BE2C (cell line): ENCODE measurements around the gene CHKB.
"Not testable (repeated sequence)": the region's sequence is repeated elsewhere in the genome, so short reads cannot be mapped to it uniquely, and the experiment has no call there.

Experiments
- DNase-seq: peaks from one replicate; pipeline ENCODE4 v3.0.0-alpha.2; 2020
- H3K27me3 ChIP-seq: fragments of 250-450 bp; sonication (Bioruptor Pico); 2 replicates; pipeline ENCODE4 v1.5.1; 2020; ENCODE audit warnings: mild to moderate bottlenecking
- H3K36me3 ChIP-seq: fragments of 250-450 bp; sonication (Bioruptor Pico); 2 replicates; pipeline ENCODE4 v1.5.1; 2020; ENCODE audit warnings: mild to moderate bottlenecking
- H3K4me1 ChIP-seq: fragments of 250-450 bp; sonication (Bioruptor Pico); 2 replicates; pipeline ENCODE4 v1.5.1; 2020
- H3K4me3 ChIP-seq: 2 replicates; pipeline ENCODE4 v1.5.1; 2011; ENCODE audit warnings: low read depth, low read length
- H3K9me3 ChIP-seq: fragments of 250-450 bp; sonication (Bioruptor Pico); 2 replicates; pipeline ENCODE4 v1.5.1; 2020
- CTCF ChIP-seq: IDR thresholded peaks from 2 replicates; pipeline ENCODE4 v1.5.1; 2012; ENCODE audit warnings: mild to moderate bottlenecking, low read depth, low read length

The CHKB gene

GRCh38 chr22:50536226-50536625 is 46.4 kb downstream of the CHKB start:
- DNase-seq, result no peak
- no peaks in the 10 kb centered on the region for H3K4me1 ChIP-seq
- no peak for TF ChIP-seq CTCF
- no peak overlapping the region for H3K4me3 ChIP-seq
- no peaks in the 10 kb centered on the region for H3K9me3 ChIP-seq
- H3K27me3 ChIP-seq, result peaks cover 26% of the 10 kb centered on the region
- H3K36me3 ChIP-seq, result no peaks in the 10 kb centered on the region

DNA sequence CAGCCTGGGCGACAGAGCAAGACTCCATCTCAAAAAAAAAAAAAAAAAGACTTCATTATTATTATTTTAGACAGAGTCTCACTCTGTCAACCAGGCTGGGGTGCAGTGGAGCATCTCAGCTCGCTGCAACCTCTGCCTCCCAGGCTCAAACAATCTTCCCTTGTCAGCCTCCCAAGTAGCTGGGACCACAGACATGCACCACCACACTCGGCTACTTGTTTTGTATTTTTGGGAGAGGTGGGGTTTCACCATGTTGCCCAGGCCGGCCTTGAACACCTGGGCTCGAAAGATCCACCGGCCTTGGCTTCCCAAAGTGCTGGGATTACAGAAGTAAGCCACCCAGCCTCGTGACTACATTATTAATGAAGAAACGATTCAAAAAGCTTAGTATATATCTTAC is 47.5 kb downstream of the CHKB start:
- no peak for TF ChIP-seq CTCF
- Histone ChIP-seq H3K27me3 (peaks cover 37% of the 10 kb centered on the region), H3K4me3 (no peak overlapping the region), H3K4me1 (peaks cover 4% of the 10 kb centered on the region; the same call in 1 of the 2 replicates), H3K9me3 (peaks cover 3% of the 10 kb centered on the region; the same call in 1 of the 2 replicates), H3K36me3 (no peaks in the 10 kb centered on the region)
- no peak for DNase-seq

DNA sequence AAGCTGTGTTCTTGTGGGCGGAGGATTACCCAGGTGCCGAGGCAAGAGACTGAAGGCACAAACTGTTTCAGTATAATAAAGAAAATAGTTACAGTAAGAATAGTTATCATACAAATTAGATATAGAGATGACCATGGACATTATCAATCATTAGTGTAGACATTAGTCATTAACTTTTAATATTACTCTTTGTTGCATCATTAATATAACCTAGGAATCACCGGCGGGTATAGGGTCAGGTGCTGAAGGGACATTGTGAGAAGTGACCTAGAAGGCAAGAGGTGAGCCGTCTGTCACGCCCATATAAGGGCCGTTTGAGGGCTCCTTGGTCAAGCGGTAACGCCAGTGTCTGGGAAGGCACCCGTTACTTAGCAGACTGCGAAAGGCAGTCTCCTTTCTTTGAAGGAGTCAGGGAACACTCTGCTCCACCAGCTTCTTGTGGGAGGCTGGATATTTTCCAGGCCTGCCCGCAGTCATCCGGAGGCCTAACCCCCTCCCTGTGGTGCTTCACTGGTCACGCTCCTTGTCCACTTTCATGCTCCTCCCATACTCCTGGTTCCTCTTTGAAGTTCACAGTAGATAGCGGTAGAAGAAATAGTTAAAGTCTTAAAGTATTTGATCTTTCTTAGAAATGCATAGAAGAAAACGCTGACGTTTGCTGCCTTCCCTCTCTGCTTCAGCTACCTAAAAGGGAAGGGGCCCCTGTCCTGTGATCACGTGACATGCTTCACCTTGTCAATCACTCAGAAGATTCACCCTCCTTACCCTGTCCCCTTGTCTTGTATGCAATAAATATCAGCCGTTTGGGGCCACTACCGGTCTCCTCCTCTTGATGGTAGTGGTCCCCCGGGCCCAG is 48.6 kb downstream of the CHKB start:
- DNase-seq, H3K4me3 ChIP-seq, H3K36me3 ChIP-seq, H3K4me1 ChIP-seq, H3K9me3 ChIP-seq: not testable (repeated sequence)
- peaks cover 47% of the 10 kb centered on the region for H3K27me3 ChIP-seq

- DNase-seq, result no peak
- no peak for TF ChIP-seq CTCF
- H3K4me1 ChIP-seq, result peaks cover 4% of the 10 kb centered on the region; the same call in 1 of the 2 replicates
- no peak overlapping the region for H3K4me3 ChIP-seq
- H3K36me3 ChIP-seq, result no peaks in the 10 kb centered on the region
- H3K27me3 ChIP-seq, result peaks cover 47% of the 10 kb centered on the region
- H3K9me3 ChIP-seq, result peaks cover 5% of the 10 kb centered on the region; the same call in 1 of the 2 replicates
Observed at GRCh38 chr22:50532824-50533796, 49.5 kb downstream of the CHKB start.

GRCh38 chr22:50531962-50532674 is 50.5 kb downstream of the CHKB start:
- Histone ChIP-seq H3K27me3 (peaks cover 47% of the 10 kb centered on the region), H3K36me3 (no peaks in the 10 kb centered on the region), H3K4me1 (peaks cover 6% of the 10 kb centered on the region; the same call in 1 of the 2 replicates), H3K4me3 (peak overlapping the region; percentile 6; the same call in 1 of the 2 replicates), H3K9me3 (peaks cover 5% of the 10 kb centered on the region; the same call in 1 of the 2 replicates)
- no peak for TF ChIP-seq CTCF
- no peak for DNase-seq

DNA sequence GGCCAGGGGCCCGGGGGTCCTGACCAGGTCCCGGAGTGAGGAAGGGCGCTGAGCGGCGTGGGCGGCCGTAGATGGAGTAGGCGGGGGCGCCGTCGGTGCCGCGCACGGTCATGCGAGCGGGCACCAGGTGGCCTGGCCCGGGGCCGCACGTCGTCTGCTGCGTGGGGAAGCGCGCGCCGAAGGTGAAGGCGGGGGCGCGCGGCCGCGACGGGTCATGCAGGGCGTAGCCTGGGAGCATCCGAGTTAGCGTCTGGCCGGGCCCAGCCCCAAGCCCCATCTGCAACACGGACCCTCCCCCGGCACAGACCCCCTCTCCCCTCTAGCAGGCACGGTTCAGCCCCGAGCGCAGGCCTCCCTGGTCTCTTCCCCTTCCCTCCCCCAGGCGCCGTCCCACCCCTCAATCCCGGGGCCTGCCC is 51.1 kb downstream of the CHKB start:
- Histone ChIP-seq H3K4me1 (peaks cover 12% of the 10 kb centered on the region; the same call in 1 of the 2 replicates), H3K4me3 (no peak overlapping the region), H3K27me3 (peaks cover 47% of the 10 kb centered on the region), H3K9me3 (peaks cover 5% of the 10 kb centered on the region; the same call in 1 of the 2 replicates), H3K36me3 (no peaks in the 10 kb centered on the region)
- DNase-seq, result no peak
- TF ChIP-seq CTCF, result no peak
